Muscle of leg (tissue), 11 donors: Measurements from ENCODE around the gene PPM1M. TPM values are rescaled to one million over a fixed set of nuclear protein-coding genes. Genes with fewer than 3 reads are reported as not detected.

ENCODE experiments used
- DNase-seq: peaks from one replicate; pipeline ENCODE4 v3.0.0; 2013
- H3K27ac ChIP-seq: one replicate; pipeline ENCODE4 v1.5.1; 2013; ENCODE audit warnings: mild to moderate bottlenecking, low read length, control low read depth
- H3K27me3 ChIP-seq: one replicate; pipeline ENCODE4 v1.6.1; 2013; ENCODE audit warnings: low read length; ENCODE audit not compliant: control insufficient read depth, insufficient read depth
- H3K36me3 ChIP-seq: one replicate; pipeline ENCODE4 v1.6.1; 2013; ENCODE audit warnings: low read length; ENCODE audit not compliant: control insufficient read depth, insufficient read depth
- H3K4me1 ChIP-seq: one replicate; pipeline ENCODE4 v1.6.1; 2013; ENCODE audit warnings: low read length; ENCODE audit not compliant: control insufficient read depth, insufficient read depth
- H3K4me3 ChIP-seq: one replicate; pipeline ENCODE4 v1.5.1; 2013; ENCODE audit warnings: low read length, control low read depth
- H3K9me3 ChIP-seq: replicated peaks from 2 replicates; pipeline ENCODE4 v1.6.1; 2013; ENCODE audit warnings: low read depth, low read length; ENCODE audit not compliant: control insufficient read depth
- WGBS: methylation state at CpG from one replicate; pipeline ENCODE4 v1.1.5; 2013; ENCODE audit warnings: missing lambda C conversion rate; ENCODE audit not compliant: insufficient coverage; 5-methylcytosine and 5-hydroxymethylcytosine counted together
- polyA plus RNA-seq, 8 donors: library from polyadenylated mRNA; unstranded; fragments of 120-200 nt; gene quantifications; one replicate each; pipeline versions ENCODE4 v1.2.1 to v1.2.3, GENCODE V29; 2013; ENCODE audit warnings: inconsistent platforms in 1 of 8, low replicate concordance in 1 of 8; ENCODE audit not compliant: insufficient read length in 8 of 8, insufficient read depth in 1 of 8
- total RNA-seq: library from RNA; stranded (reverse); fragments of 120-200 nt; gene quantifications from one replicate; pipeline ENCODE4 v1.2.4, GENCODE V29; 2013

PPM1M gene
- total and polyA plus RNA-seq, 9 donors: 11.6 to 22.5 (median 17.7) TPM

DNA sequence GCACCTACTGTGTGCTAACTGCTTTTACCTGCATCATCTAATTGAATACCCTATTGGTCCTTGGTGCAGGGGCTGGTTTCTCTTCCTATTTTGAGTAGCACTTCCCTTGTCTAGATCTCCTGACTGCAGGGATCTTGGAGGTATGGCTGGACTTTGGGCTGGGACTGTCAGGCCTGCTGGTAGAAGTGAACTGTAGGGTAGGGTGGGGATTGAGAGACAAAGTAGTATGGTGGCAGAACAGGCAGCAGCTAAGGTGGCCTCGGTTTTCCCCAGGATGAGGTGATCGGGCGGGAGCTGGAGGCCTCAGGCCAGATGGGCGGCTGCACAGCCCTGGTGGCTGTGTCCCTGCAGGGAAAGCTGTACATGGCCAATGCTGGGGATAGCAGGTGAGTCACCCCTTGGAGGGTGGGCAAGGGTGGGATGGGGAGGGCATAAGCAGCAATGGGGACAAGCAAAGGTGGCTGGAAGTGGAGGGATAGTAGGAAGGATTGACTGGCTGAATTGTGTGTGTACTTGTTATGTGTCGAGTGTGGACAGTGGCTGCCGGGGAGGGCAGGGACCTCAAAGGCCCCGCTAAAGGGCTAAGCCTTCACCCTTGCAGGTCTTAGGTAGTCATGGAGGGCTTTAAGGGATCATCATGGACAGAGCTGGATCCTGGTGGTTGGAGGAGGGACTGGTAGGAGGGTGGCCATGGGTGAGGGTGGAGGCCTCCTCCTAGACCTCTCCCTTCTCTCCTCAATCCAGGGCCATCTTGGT, 2.0 kb downstream of the PPM1M start:
- H3K27me3 ChIP-seq: peaks cover 2% of the 10 kb centered on the region
- DNase-seq: no peak
- H3K27ac ChIP-seq: no peak overlapping the region
- peaks cover 45% of the 10 kb centered on the region for H3K36me3 ChIP-seq
- H3K4me1 ChIP-seq: peaks cover 28% of the 10 kb centered on the region
- H3K9me3 ChIP-seq: no peaks in the 10 kb centered on the region
- WGBS: 80% methylated on average over 7 of the region's 7 CpGs
- H3K4me3 ChIP-seq: no peak overlapping the region

DNA sequence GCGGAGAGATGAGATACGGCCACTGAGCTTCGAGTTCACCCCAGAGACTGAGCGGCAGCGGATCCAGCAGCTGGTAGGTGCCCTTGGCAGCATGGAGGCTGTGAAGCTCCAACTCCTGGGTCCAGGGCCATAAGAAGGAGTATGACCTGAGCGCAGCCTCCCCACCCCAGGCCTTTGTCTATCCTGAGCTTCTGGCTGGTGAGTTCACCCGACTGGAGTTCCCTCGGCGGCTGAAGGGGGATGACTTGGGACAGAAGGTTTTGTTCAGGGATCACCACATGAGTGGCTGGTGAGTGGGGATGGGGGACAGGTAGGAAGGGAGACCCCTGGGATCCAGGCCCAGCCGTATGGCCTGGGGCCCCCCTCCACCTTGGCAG, 2.6 kb downstream of the PPM1M start:
- no peak overlapping the region for H3K4me3 ChIP-seq
- WGBS: 84% methylated on average over 9 of the region's 10 CpGs
- peaks cover 28% of the 10 kb centered on the region for H3K4me1 ChIP-seq
- DNase-seq: no peak
- no peak overlapping the region for H3K27ac ChIP-seq
- H3K36me3 ChIP-seq: peaks cover 50% of the 10 kb centered on the region
- peaks cover 2% of the 10 kb centered on the region for H3K27me3 ChIP-seq
- H3K9me3 ChIP-seq: no peaks in the 10 kb centered on the region

DNA sequence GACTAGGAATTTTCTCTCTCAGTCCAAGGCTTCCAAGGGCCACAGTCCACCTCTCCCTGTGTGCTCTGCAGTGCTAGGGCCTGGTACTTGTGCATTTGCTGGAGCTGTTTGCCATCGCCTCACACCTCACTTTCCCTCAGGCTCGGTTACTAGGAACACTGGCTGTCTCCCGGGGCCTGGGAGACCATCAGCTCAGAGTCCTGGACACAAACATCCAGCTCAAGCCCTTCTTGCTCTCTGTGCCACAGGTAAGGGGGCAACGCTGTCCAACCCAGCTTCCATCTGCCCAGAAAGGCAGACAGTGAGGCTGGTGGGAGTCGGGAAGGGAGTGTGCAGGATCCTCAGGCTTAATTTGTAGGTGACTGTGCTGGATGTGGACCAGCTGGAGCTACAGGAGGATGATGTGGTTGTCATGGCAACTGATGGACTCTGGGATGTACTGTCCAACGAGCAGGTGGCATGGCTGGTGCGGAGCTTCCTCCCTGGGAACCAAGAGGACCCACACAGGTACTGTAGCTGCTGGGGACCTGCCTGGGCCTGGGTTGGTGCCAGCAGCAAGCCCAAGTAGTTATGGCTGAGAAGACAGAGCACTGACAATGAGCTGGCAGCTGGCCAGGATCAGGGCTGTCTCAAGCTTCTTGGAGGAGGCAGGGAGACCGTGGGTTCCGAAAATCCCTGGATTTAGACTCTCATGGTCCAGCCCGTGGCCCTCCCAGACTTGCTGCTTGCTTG, 3.4 kb downstream of the PPM1M start:
- H3K27ac ChIP-seq: no peak overlapping the region
- H3K9me3 ChIP-seq: no peaks in the 10 kb centered on the region
- 65% methylated on average over 9 of the region's 10 CpGs for WGBS
- DNase-seq: no peak
- no peak overlapping the region for H3K4me3 ChIP-seq
- peaks cover 28% of the 10 kb centered on the region for H3K4me1 ChIP-seq
- H3K27me3 ChIP-seq: peaks cover under 1% of the 10 kb centered on the region
- peaks cover 58% of the 10 kb centered on the region for H3K36me3 ChIP-seq

DNA sequence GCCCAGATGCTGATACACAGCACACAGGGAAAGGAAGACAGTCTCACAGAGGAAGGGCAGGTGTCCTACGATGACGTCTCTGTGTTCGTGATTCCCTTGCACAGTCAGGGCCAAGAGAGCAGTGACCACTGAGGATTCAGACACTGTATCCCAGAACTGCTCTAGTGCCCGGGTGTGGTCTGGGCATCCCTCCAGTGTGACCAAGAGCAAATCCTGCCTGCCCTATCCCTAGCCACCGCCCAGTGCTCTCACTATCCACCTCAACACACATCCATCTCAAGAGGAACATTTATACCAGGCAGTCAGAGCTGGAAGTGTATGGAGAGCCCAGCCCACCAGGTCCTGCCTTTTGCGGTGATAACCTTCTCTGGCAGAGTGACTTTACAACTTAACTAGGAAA, 4.1 kb downstream of the PPM1M start:
- no peak for DNase-seq
- Histone ChIP-seq H3K27me3 (no peaks in the 10 kb centered on the region), H3K27ac (no peak overlapping the region), H3K36me3 (peaks cover 64% of the 10 kb centered on the region), H3K4me1 (peaks cover 21% of the 10 kb centered on the region), H3K9me3 (no peaks in the 10 kb centered on the region), H3K4me3 (no peak overlapping the region)
- 88% methylated on average over 6 of the region's 6 CpGs for WGBS

DNA sequence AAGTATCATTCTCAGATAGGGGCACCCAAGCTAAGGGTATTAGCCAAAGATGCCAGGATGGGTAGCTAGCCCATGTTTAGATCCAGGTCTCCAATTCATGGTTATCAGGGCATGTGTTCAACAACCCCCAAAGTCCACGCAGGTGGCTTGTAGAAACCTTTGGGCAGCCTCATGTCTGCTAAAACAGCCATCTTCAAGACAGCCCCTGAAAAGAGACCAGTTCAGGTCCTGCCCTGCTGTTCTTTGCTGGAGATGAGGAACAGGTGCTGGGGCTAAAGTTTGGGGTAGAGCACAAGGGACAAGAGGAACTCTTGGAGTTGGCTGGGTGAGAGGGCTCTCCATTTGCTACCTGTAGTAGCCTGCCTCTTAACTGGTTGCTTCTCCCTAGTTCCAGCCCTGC, 4.6 kb downstream of the PPM1M start:
- no peaks in the 10 kb centered on the region for H3K9me3 ChIP-seq
- DNase-seq: no peak
- H3K4me1 ChIP-seq: peaks cover 16% of the 10 kb centered on the region
- WGBS: 100% methylated on average over 1 of the region's 1 CpG
- peaks cover 66% of the 10 kb centered on the region for H3K36me3 ChIP-seq
- H3K4me3 ChIP-seq: no peak overlapping the region
- no peak overlapping the region for H3K27ac ChIP-seq
- H3K27me3 ChIP-seq: no peaks in the 10 kb centered on the region

DNA sequence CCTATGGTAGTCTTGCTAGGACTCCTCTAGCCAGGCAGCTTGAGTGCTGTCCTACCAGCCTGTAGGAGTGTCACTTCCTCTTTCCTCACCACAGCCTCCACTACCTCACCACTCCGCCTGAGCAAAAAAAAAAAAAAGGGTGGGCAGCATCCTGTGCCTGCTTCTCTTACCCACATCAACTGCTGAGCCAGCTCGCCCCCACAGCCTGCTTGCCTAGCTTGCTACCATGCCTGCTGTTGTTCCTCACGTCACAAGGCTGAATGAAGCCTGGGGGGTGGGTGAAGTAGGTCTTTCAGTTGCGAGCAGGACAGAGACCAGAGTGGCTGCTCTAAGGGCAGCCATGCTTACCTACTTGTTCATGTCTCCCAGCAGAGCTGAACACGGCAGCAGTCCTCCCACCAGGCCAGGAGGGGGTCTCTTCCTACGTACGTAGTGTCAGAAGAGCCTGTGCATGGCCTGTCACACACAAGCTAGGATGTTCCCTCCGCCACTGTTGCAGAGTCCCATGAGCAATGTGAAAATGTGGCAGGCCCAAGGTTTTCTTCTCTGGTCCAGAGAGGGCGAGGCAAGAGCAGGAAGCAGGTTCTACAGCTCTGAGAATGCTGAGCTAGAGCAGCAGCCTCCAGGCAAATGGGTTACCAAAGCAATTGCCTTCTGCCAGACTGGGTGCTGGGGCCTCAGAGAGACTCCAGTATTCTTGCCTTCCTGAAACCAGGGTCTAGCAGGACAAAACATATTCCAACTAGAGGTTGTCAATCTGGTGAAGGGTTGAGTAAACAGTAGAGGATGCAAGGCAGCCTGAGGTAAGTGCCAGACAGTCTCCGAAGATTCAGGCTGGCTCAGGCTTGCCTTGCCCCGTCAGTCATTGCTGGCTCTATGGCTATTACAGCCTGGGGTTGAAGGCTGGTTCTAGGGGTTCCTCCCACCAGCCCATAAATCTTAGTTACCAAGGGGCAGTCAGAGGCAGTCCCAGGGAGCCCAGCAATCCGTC, 8.1 kb downstream of the PPM1M start:
- peak; percentile 73 for DNase-seq
- H3K4me3 ChIP-seq: no peak overlapping the region
- no peaks in the 10 kb centered on the region for H3K27me3 ChIP-seq
- peak overlapping the region; percentile 5 for H3K27ac ChIP-seq
- WGBS: 72% methylated on average over 8 of the region's 12 CpGs
- peaks cover 92% of the 10 kb centered on the region for H3K36me3 ChIP-seq
- no peaks in the 10 kb centered on the region for H3K4me1 ChIP-seq
- no peaks in the 10 kb centered on the region for H3K9me3 ChIP-seq

DNA sequence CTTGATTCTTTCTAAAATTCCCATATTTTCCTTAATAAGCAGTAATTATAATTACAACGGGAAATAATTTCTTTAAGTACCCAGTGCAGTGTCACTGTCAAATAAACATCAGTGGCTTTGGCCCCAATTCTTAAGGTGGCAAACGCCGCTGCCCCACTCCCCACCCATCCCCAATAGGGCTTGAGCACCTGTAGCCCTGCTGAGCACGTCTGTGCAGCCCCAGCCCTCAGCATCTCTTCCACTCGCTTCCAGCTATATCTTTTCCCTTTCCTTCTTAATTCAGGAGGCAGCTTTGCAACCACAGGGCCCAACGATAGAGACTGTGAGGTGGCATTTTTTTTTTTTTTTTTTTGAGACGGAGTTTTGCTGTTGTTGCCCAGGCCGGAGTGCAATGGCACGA, 9.0 kb downstream of the PPM1M start:
- DNase-seq: no peak
- Histone ChIP-seq H3K4me3 (no peak overlapping the region), H3K27ac (no peak overlapping the region), H3K36me3 (peaks cover 92% of the 10 kb centered on the region), H3K4me1 (no peaks in the 10 kb centered on the region), H3K9me3 (no peaks in the 10 kb centered on the region), H3K27me3 (no peaks in the 10 kb centered on the region)
- whole genome bisulfite sequencing: 73% methylated on average over 3 of the region's 9 CpGs

DNA sequence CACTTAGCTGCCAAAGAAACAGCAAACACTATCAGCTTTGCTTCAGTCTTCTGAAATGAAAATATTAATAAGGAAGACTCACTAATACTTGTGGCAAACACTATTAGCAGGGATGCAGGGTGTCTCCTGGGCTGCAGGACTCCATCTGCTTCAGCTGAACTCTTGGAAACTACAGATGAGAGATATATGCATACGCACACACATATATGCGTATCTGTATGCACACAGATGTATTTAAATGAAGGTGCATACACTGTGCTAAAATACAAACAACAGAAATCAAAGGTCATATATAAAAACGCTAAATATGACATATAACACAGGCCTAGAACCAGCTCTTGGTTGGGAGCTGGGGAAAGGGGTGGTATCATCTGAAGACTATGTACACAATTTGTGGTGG, 10.6 kb downstream of the PPM1M start:
- H3K27ac ChIP-seq: no peak overlapping the region
- no CpG with 5 or more reads among the region's 3 CpGs for WGBS
- H3K27me3 ChIP-seq: no peaks in the 10 kb centered on the region
- no peak overlapping the region for H3K4me3 ChIP-seq
- no peaks in the 10 kb centered on the region for H3K4me1 ChIP-seq
- H3K9me3 ChIP-seq: no peaks in the 10 kb centered on the region
- H3K36me3 ChIP-seq: peaks cover 88% of the 10 kb centered on the region
- no peak for DNase-seq

DNA sequence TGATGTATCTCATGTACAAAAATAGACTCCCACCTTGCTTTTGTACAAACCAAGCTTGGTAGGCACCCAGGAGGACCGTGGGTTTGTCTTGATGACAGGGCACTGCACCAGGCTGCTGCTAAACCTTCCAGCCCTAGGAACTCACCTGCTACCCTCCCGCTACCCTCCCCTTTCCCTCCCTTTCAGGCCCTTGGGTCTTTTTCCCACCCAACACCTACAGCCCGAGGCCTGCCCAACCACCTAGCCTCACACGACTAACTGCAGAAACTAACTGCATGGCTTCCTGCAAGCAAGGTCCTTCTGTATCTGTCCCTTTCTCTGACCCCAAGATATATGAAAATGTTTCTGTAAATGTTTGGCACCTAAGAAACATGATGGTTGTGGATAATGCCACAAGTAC, 11.1 kb downstream of the PPM1M start:
- Histone ChIP-seq H3K9me3 (no peaks in the 10 kb centered on the region), H3K27ac (no peak overlapping the region), H3K27me3 (no peaks in the 10 kb centered on the region), H3K4me1 (no peaks in the 10 kb centered on the region), H3K36me3 (peaks cover 85% of the 10 kb centered on the region), H3K4me3 (no peak overlapping the region)
- no peak for DNase-seq
- WGBS: 79% methylated on average over 2 of the region's 4 CpGs

DNA sequence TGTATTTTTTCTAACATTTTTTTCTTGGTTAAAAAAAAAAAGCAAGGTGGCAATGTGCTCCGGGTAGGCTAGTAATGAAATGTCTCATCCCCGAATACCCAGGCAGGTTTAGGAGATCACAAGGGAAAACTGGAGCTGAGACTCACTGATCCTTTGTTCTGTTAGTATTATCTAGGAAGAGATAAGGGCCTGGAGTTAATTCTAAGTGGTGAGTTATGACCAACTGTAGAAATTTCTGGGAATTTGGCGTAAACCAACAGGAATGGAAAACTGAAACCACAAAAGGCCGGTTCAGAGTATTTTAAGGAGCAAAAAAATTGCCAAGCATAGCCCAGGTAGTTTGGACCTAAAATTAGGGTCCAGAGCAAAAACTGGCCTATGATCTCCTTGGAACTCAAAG, 12.4 kb downstream of the PPM1M start:
- H3K9me3 ChIP-seq: no peaks in the 10 kb centered on the region
- H3K4me1 ChIP-seq: no peaks in the 10 kb centered on the region
- no peak overlapping the region for H3K4me3 ChIP-seq
- DNase-seq: no peak
- H3K27me3 ChIP-seq: no peaks in the 10 kb centered on the region
- H3K27ac ChIP-seq: no peak overlapping the region
- 90% methylated on average over 4 of the region's 4 CpGs for WGBS
- peaks cover 86% of the 10 kb centered on the region for H3K36me3 ChIP-seq
